Loucy (cell line): ENCODE data around the gene HDHD3.

Experiments used
- H2AFZ ChIP-seq: fragments of 200-600 bp; sonication (generic); 2 replicates; pipeline ENCODE4 v1.6.0; 2016; ENCODE audit warnings: antibody characterized with exemption, mild to moderate bottlenecking, low read length, moderate library complexity
- H3F3A ChIP-seq: fragments of 200-600 bp; 2 replicates; pipeline ENCODE4 v1.6.0; 2016; ENCODE audit warnings: antibody characterized with exemption, low read depth, mild to moderate bottlenecking
- H3K27me3 ChIP-seq: fragments of 200-600 bp; sonication (generic); 2 replicates; pipeline ENCODE4 v1.6.1; 2014; ENCODE audit warnings: low read length, mild to moderate bottlenecking; ENCODE audit not compliant: insufficient read depth, poor library complexity, severe bottlenecking
- H3K36me3 ChIP-seq: fragments of 200-600 bp; sonication (generic); 2 replicates; pipeline ENCODE4 v1.6.1; 2016; ENCODE audit warnings: low read length; ENCODE audit not compliant: insufficient read depth
- H3K4me1 ChIP-seq: fragments of 200-600 bp; sonication (generic); 2 replicates; pipeline ENCODE4 v1.5.1; 2014; ENCODE audit warnings: low read length, mild to moderate bottlenecking; ENCODE audit not compliant: insufficient read depth, poor library complexity, severe bottlenecking
- H3K4me2 ChIP-seq: fragments of 200-600 bp; sonication (generic); 2 replicates; pipeline ENCODE4 v1.6.0; 2014; ENCODE audit warnings: antibody characterized with exemption, low read length, low read depth, mild to moderate bottlenecking; ENCODE audit not compliant: poor library complexity, severe bottlenecking
- H3K4me3 ChIP-seq: fragments of 200-600 bp; sonication (generic); 2 replicates; pipeline ENCODE4 v1.5.1; 2014; ENCODE audit warnings: low read length, mild to moderate bottlenecking, mixed read lengths; ENCODE audit not compliant: poor library complexity, severe bottlenecking
- H3K79me2 ChIP-seq: fragments of 200-600 bp; sonication (generic); 2 replicates; pipeline ENCODE4 v1.6.1; 2014; ENCODE audit warnings: low read length; ENCODE audit not compliant: insufficient read depth
- H3K9ac ChIP-seq: fragments of 200-600 bp; sonication (generic); 2 replicates; pipeline ENCODE4 v1.6.0; 2014; ENCODE audit warnings: mild to moderate bottlenecking, low read depth, low read length, moderate library complexity; ENCODE audit not compliant: poor library complexity, severe bottlenecking
- H3K9me2 ChIP-seq: fragments of 200-600 bp; sonication (generic); replicated peaks from 2 replicates; pipeline ENCODE4 v1.6.1; 2016; ENCODE audit warnings: low read depth, low read length, mixed read lengths
- H3K9me3 ChIP-seq: fragments of 200-600 bp; sonication (generic); 2 replicates; pipeline ENCODE4 v1.6.1; 2014; ENCODE audit warnings: mild to moderate bottlenecking, antibody characterized with exemption, low read length, low read depth; ENCODE audit not compliant: insufficient read depth
- H4K20me1 ChIP-seq: fragments of 200-600 bp; sonication (generic); 2 replicates; pipeline ENCODE4 v1.6.0; 2014; ENCODE audit warnings: antibody characterized with exemption, low read length, mild to moderate bottlenecking; ENCODE audit not compliant: insufficient read depth, poor library complexity, severe bottlenecking
- EZH2phosphoT487 ChIP-seq: fragments of 200-600 bp; IDR thresholded peaks from 2 replicates; pipeline ENCODE4 v1.6.1; 2018; ENCODE audit warnings: antibody characterized with exemption, mild to moderate bottlenecking, moderate library complexity, borderline replicate concordance
- TF ChIP-seq, protein P1 (sequence below): fragments of 200-600 bp; sonication (generic); conservative IDR thresholded peaks from 2 replicates; pipeline ENCODE4 v1.5.1; 2014; ENCODE audit warnings: mild to moderate bottlenecking, antibody characterized with exemption, low read length

Gene HDHD3

DNA sequence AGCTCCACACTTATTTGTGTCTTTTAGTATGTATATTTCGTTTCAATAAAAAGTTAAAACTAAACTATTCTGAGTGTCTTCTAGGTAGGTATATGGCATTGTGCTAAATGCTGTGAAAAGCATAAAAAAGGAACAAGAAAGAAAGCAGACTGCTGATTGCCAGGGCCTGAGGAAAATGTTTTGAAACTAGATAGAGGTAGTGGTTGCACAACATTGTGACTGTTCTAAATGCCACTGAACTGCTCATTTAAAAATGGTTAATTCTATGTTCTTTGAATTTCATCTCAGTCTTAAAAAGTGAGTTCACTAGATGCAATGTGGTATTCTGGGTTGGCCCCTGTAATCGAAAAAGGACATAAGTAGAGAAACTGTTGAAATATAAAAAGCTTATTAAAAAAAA is 26.9 kb upstream of the HDHD3 start:
- Histone ChIP-seq H2AFZ (no peak overlapping the region), H3F3A (peaks cover 3% of the 10 kb centered on the region; the same call in 1 of the 2 replicates), H3K9me2 (no peaks in the 10 kb centered on the region), H3K36me3 (peaks cover 9% of the 10 kb centered on the region; the same call in 1 of the 2 replicates), H3K9ac (no peak overlapping the region), H3K4me2 (no peak overlapping the region), H3K27me3 (no peaks in the 10 kb centered on the region), H4K20me1 (peaks cover 5% of the 10 kb centered on the region), H3K79me2 (peaks cover 38% of the 10 kb centered on the region), H3K9me3 (no peaks in the 10 kb centered on the region), H3K4me3 (no peak overlapping the region), H3K4me1 (peaks cover 39% of the 10 kb centered on the region)
- no peak for TF ChIP-seq EZH2phosphoT487
- TF ChIP-seq, protein P1, sequence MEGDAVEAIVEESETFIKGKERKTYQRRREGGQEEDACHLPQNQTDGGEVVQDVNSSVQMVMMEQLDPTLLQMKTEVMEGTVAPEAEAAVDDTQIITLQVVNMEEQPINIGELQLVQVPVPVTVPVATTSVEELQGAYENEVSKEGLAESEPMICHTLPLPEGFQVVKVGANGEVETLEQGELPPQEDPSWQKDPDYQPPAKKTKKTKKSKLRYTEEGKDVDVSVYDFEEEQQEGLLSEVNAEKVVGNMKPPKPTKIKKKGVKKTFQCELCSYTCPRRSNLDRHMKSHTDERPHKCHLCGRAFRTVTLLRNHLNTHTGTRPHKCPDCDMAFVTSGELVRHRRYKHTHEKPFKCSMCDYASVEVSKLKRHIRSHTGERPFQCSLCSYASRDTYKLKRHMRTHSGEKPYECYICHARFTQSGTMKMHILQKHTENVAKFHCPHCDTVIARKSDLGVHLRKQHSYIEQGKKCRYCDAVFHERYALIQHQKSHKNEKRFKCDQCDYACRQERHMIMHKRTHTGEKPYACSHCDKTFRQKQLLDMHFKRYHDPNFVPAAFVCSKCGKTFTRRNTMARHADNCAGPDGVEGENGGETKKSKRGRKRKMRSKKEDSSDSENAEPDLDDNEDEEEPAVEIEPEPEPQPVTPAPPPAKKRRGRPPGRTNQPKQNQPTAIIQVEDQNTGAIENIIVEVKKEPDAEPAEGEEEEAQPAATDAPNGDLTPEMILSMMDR = no peak

DNA sequence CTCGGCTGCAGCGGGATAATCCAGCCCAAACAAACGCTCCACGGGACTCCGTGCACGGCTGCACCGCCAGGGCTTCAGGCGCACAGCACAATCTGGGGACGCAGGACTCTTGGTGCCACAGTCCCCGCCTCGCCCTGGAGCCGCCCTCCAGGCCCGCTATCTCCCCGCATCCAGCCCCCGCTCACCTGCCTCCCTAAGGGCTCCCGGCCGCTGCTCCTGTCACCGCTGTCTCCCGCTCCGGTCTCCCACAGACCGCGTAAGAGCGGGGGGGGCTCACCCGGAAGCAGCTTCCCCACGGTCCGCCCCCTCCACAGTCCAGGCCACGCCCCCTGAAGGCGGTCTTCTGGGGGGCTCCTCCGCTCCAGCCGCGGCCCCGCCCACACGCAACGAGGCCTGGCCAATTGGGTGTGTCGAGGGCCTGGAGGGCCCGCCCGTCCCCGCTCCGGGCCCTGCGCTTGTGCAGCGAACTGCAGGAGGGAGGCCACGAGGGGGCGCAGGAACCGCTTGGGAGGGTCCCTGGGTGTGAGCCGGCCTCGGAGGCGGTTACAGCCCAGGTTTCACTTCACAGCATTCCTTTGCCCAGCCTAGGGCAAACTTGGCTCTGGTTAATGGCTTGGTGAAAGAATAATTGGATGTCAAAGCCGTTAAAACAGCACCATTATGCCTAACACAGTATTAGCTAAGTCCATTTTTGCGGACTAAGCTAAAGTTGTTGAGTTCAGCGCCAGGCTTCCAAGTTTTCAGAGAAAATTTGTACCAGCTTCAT is 24.4 kb upstream of the HDHD3 start, which contains the start of gene ALAD:
Gene ALAD, minus strand, starts transcription at position 258 of the 766 bp plus-strand sequence. CDS start 7,725 bp downstream, outside the sequence.
- TF ChIP-seq, protein P1 = peak; percentile 79
- no peak for TF ChIP-seq EZH2phosphoT487

DNA sequence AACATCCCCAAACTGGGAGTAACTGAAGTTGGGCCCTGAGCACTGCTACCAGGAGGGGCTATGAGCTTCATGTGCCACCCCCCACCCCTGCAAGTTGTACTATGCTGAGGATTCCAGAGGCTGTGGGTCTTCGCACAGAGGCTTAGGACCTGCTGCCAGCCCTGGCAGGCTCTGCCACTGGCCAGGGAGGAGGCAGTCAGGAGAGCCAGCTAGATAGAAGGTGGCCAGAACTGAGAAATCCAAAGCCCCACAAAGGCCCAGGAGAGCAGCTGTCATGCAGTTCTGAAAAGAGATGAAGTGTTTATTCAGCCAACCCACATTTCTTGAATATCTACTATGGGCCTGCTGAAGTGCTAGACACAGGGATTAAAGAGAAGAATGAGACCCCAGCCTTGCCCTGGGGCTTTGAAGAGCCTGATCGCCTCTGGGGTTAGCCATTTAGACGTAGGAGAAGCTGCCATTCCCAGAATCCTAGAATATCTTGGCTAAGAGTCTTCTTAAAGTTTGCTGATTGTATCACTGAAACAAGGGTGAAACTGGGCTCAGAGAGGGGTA is 22.9 kb upstream of the HDHD3 start:
- no peaks in the 10 kb centered on the region for H3F3A ChIP-seq
- H4K20me1 ChIP-seq = no peaks in the 10 kb centered on the region
- H3K9me2 ChIP-seq = no peaks in the 10 kb centered on the region
- peak overlapping the region; percentile 88 for H3K9ac ChIP-seq
- no peak overlapping the region for H2AFZ ChIP-seq
- H3K4me3 ChIP-seq = peak overlapping the region; percentile 100
- H3K27me3 ChIP-seq = no peaks in the 10 kb centered on the region
- H3K79me2 ChIP-seq = peaks cover 20% of the 10 kb centered on the region
- H3K36me3 ChIP-seq = no peaks in the 10 kb centered on the region
- H3K4me1 ChIP-seq = peaks cover 27% of the 10 kb centered on the region
- H3K4me2 ChIP-seq = peak overlapping the region; percentile 78
- TF ChIP-seq EZH2phosphoT487 = no peak
- TF ChIP-seq, protein P1 = no peak
- H3K9me3 ChIP-seq = no peaks in the 10 kb centered on the region

More for the DNA sequence above, 24.4 kb upstream of the HDHD3 start, which contains the start of gene ALAD:
- Histone ChIP-seq H3K79me2 (peaks cover 20% of the 10 kb centered on the region), H3K4me1 (peaks cover 27% of the 10 kb centered on the region), H3K9me3 (no peaks in the 10 kb centered on the region), H3K9ac (peak within 1 kb of the TSS; percentile 88), H2AFZ (peak within 1 kb of the TSS; percentile 95), H4K20me1 (no peaks in the 10 kb centered on the region), H3F3A (no peaks in the 10 kb centered on the region), H3K4me2 (peak within 1 kb of the TSS; percentile 78), H3K36me3 (no peaks in the 10 kb centered on the region), H3K4me3 (peak within 1 kb of the TSS; percentile 100), H3K27me3 (no peaks in the 10 kb centered on the region), H3K9me2 (no peaks in the 10 kb centered on the region)
